Tibial artery (tissue), 4 donors: Measurements from ENCODE around the gene PNN.
"Not testable (repeated sequence)": the region's sequence is repeated elsewhere in the genome, so short reads cannot be mapped to it uniquely, and the experiment has no call there.

Experiments
- DNase-seq, 2 donors: peaks; one replicate each; pipeline ENCODE4 v3.0.0-alpha.2; 2019
- H3K27ac ChIP-seq, 2 donors: fragments of 200-600 bp; sonication (generic) in 1 of 2; 1 replicate in 1 of 2; 2 replicates in 1 of 2; pipeline ENCODE4 v1.5.1; 2018 to 2019; ENCODE audit warnings: mild to moderate bottlenecking in 1 of 2
- H3K27me3 ChIP-seq, 2 donors: fragments of 200-600 bp; sonication (generic) in 1 of 2; one replicate each; pipeline versions ENCODE4 v1.5.1 to v1.6.0; 2016 to 2019
- H3K36me3 ChIP-seq, 3 donors: fragments of 200-600 bp; sonication (generic) in 2 of 3; one replicate each; pipeline ENCODE4 v1.5.1; 2016 to 2019; ENCODE audit warnings: mild to moderate bottlenecking in 2 of 3
- H3K4me1 ChIP-seq, 4 donors: fragments of 200-600 bp; sonication (generic) in 2 of 4; 1 replicate in 3 of 4; 2 replicates in 1 of 4; pipeline ENCODE4 v1.5.1; 2016 to 2019
- H3K4me3 ChIP-seq, 2 donors: fragments of 200-600 bp; sonication (generic) in 1 of 2; 1 replicate in 1 of 2; 2 replicates in 1 of 2; pipeline ENCODE4 v1.5.1; 2018 to 2019; ENCODE audit warnings: mild to moderate bottlenecking in 2 of 2
- H3K9me3 ChIP-seq, 3 donors: fragments of 200-600 bp; sonication (generic) in 1 of 3; one replicate each; pipeline ENCODE4 v1.5.1; 2016 to 2019
- intact Hi-C: fragments of 100-400 bp; cut with DNase I; formaldehyde crosslinking; loops from one replicate; pipeline ENCODE4 v1.15.0; 2023; ENCODE audit warnings: low total_unique reads
- TF ChIP-seq, protein P1 (sequence below), 2 experiments: fragments of 200-600 bp in 1 of 2; fragments of 450-650 bp in 1 of 2; IDR thresholded peaks; one replicate each; pipeline ENCODE4 v1.5.1; 2017 to 2019; ENCODE audit warnings: antibody characterized with exemption in 2 of 2, mild to moderate bottlenecking in 1 of 2, moderate library complexity in 1 of 2

The PNN gene

DNA sequence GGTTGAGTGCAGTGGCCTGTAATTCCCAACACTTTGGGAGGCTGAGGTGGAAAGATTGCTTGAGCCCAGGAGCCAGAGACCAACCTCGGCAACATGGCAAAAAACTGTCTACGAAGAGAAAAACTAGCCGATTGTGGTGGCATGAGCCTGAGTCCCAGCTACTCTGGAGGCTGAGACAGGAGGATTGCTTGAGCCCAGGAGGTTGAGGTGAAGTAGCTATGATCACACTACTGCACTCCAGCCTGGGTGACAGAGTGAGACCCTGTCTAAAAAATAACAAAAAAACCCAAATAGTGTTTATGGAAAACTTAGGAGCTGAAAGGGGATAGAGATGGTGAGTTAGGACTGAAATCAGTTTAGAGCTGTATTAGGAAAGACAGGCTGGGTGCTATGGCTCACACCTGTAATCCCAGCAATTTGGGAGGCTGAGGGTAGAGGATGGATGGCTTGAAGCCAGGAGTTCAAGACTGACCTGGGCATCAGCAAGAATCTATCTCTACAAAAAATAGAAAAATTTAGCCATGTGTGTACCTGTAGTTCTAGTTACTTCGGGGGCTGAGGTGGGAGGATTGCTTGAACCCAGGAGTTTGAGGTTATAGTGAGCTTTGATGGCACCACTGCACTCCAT, 9.7 kb downstream of the PNN start:
- TF ChIP-seq, protein P1, sequence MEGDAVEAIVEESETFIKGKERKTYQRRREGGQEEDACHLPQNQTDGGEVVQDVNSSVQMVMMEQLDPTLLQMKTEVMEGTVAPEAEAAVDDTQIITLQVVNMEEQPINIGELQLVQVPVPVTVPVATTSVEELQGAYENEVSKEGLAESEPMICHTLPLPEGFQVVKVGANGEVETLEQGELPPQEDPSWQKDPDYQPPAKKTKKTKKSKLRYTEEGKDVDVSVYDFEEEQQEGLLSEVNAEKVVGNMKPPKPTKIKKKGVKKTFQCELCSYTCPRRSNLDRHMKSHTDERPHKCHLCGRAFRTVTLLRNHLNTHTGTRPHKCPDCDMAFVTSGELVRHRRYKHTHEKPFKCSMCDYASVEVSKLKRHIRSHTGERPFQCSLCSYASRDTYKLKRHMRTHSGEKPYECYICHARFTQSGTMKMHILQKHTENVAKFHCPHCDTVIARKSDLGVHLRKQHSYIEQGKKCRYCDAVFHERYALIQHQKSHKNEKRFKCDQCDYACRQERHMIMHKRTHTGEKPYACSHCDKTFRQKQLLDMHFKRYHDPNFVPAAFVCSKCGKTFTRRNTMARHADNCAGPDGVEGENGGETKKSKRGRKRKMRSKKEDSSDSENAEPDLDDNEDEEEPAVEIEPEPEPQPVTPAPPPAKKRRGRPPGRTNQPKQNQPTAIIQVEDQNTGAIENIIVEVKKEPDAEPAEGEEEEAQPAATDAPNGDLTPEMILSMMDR (IDR thresholded peaks at IDR 0.05): no peak
- Histone ChIP-seq H3K27me3 (no peaks in the 10 kb centered on the region), H3K4me1 (no peaks in the 10 kb centered on the region), H3K27ac (no peak overlapping the region), H3K4me3 (no peak overlapping the region), H3K9me3 (no peaks in the 10 kb centered on the region), H3K36me3 (peaks cover 28 to 49% (median 46%) of the 10 kb centered on the region in 3 donors)
- intact Hi-C loops: no loop called here
- DNase-seq: no peak

DNA sequence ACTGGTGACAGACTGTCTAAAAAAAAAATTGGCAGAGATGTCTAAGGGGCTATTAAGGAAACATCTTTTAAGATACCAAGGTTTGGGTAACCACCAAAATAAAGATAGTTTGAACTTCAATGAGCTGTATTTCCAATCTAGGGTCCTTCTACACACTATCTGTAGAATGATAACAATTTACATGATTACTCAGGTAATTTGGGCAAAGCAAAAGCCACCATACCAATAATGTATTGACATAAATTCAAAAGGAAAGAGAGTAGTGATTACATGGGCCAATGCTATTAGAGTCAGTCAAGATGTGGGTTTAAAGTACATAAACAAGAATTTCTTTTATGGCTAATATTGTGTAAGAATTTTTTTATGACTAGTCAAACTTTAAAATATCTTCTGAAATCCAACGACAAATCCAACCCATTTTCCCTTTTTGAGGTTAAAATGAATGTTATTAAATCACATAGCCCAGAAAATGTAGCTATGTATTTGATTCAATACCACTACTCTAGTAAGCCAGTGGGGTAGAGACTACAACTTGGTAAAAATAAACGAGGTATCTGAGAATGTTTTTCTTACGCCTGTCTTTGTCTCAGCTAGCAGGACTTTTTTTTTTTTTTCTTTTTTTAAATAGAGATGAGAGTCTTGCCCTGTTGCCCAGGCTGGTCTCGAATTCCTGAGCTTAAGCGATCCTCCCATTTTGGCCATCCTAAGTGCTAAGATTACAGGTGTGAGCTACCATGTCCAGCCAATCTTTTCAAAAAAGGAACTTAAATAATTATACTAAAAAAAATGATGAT, 10.4 kb downstream of the PNN start:
- H3K36me3 ChIP-seq: peaks cover 21 to 42% (median 39%) of the 10 kb centered on the region in 3 donors
- H3K27me3 ChIP-seq: no peaks in the 10 kb centered on the region
- no peak overlapping the region for H3K27ac ChIP-seq

DNA sequence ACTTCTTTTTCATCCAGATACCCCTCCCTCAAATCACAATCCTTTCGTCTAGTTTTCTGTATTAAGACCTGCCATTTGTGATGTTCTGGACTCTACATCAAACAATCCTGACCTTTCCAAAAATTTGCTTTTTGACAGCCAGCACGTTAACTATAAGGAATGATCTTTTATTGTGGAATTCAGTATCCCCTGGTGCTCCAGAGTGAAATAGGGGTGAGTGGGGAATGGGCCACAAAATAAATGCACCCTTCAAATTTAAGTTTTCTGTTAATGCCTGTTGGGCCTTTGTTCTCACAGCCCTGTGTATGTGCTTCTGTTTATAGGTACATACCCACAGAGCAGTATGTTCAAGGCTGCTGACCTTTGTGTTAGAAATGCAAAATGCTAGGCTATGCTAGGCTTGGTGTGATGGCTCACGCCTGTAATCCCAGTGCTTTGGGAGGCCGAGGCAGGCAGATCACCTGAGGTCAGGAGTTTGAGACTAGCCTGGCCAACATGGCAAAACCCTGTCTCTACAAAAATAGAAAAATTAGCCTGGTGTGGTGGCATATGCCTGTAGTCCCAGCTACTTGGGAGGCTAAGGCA, 12.0 kb downstream of the PNN start:
- Histone ChIP-seq H3K27ac (no peak overlapping the region), H3K27me3 (no peaks in the 10 kb centered on the region), H3K9me3 (no peaks in the 10 kb centered on the region), H3K4me1 (no peaks in the 10 kb centered on the region), H3K36me3 (peaks cover 8 to 26% (median 25%) of the 10 kb centered on the region in 3 donors), H3K4me3 (no peak overlapping the region)
- TF ChIP-seq, protein P1 (IDR thresholded peaks at IDR 0.05): no peak
- intact Hi-C loops: no loop called here
- DNase-seq: no peak

More for the DNA sequence above, 10.4 kb downstream of the PNN start:
- TF ChIP-seq, protein P1 (IDR thresholded peaks at IDR 0.05): no peak
- no peak for DNase-seq
- no peaks in the 10 kb centered on the region for H3K9me3 ChIP-seq
- no peak overlapping the region for H3K4me3 ChIP-seq
- intact Hi-C loops: no loop called here
- no peaks in the 10 kb centered on the region for H3K4me1 ChIP-seq

DNA sequence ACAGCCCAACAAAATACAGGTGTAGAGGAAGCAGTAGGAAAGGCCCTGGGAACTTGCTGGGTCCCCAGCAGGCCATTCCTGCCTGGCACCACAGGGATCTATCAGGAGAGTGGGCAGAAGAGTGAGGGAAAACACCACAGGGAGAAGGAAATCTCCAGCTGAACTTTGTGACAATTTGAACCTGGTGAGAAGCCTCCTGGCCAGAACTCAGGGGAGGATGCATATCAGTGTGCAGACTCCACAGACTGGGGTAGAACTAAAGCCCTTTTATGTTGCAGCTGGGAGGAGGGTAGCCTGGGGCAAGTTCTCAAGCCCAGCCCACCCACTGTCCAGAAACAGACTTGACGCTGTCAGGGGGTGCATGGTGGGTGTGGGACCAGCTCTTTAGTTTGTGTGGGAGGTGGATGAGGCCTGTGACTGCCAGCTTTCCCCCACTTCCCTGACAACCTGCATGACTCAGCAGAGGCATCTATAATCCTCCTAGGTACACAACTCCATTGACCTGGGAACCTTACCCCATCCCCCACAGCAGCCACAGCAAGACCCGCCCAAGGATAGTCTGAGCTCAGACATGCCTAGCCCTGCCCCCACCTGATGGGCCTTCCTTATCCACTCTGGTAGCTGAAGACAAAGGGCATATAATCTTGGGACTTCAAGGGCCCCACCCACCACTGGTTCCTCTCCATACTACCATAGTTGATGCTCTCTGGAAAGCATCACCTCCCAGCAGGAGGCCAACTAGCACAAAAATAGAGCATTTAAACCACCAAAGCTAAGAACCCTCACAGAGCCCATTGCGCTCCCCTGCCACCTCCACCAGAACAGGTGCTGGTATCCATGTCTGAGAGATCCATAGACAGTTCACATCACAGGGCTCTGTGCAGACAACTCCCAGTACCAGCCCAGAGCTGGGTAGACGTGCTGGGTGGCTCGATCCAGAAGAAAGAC, 28.9 kb downstream of the PNN start:
- no peaks in the 10 kb centered on the region for H3K27me3 ChIP-seq
- TF ChIP-seq, protein P1 (IDR thresholded peaks at IDR 0.05): no peak
- no peaks in the 10 kb centered on the region for H3K4me1 ChIP-seq
- intact Hi-C loops: no loop called here
- H3K27ac ChIP-seq: no peak overlapping the region
- DNase-seq: no peak
- no peak overlapping the region for H3K4me3 ChIP-seq
- H3K9me3 ChIP-seq: no peaks in the 10 kb centered on the region
- H3K36me3 ChIP-seq: no peaks in the 10 kb centered on the region

DNA sequence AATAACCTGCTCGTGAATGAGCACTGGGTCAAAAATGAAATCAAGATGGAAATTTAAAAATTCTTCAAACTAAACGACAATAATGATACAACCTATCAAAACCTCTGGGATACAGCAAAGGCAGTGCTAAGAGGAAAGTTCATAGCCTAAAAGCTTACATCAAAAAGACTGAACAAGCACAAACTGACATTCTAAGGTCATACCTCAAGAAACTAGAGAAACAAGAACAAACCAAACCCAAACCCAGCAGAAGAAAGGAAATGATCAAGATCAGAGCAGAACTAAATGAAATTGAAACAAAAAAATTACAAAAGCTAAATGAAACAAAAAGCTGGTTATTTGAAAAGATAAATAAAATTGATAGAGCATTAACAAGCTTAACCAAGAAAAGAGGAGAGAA, 32.4 kb downstream of the PNN start:
- intact Hi-C loops, H3K4me1 ChIP-seq, H3K9me3 ChIP-seq, H3K4me3 ChIP-seq, DNase-seq, H3K36me3 ChIP-seq, H3K27me3 ChIP-seq, H3K27ac ChIP-seq: not testable (repeated sequence)
